ENCODE data around the gene ENTHD1.

Gene ENTHD1

GRCh38 chr22:39797528-39798147, 95.9 kb downstream of the ENTHD1 start:
- no peak for DNase-seq (ENCODE audit: low read depth, low spot score)

- DNase-seq (ENCODE audit: low read depth, low spot score) = no peak
Observed at GRCh38 chr22:39789788-39790187, 103.8 kb downstream of the ENTHD1 start.

- no peak for DNase-seq (ENCODE audit: low read depth, low spot score)
Observed at GRCh38 chr22:39785232-39785631, 108.3 kb downstream of the ENTHD1 start.

- DNase-seq (ENCODE audit: low read depth, low spot score) = no peak
Observed at GRCh38 chr22:39777716-39778454, 115.7 kb downstream of the ENTHD1 start.

- no peak for DNase-seq (ENCODE audit: low read depth, low spot score)
Observed at GRCh38 chr22:39776295-39777009, 117.1 kb downstream of the ENTHD1 start.

GRCh38 chr22:39773976-39774539, 119.5 kb downstream of the ENTHD1 start:
- no peak for DNase-seq (ENCODE audit: low read depth, low spot score)

GRCh38 chr22:39773503-39773902, 120.1 kb downstream of the ENTHD1 start:
- DNase-seq (ENCODE audit: low read depth, low spot score) = no peak

- no peak for DNase-seq (ENCODE audit: low read depth, low spot score)
Observed at GRCh38 chr22:39771486-39771885, 122.1 kb downstream of the ENTHD1 start.

- no peak for DNase-seq (ENCODE audit: low read depth, low spot score)
Observed at GRCh38 chr22:39765661-39766060, 127.9 kb downstream of the ENTHD1 start.

- no peak for DNase-seq (ENCODE audit: low read depth, low spot score)
Observed at GRCh38 chr22:39765046-39765445, 128.5 kb downstream of the ENTHD1 start.

- DNase-seq (ENCODE audit: low read depth, low spot score) = no peak
Observed at GRCh38 chr22:39763276-39763675, 130.3 kb downstream of the ENTHD1 start.

- DNase-seq (ENCODE audit: low read depth, low spot score) = no peak
Observed at GRCh38 chr22:39750759-39751158, 142.8 kb downstream of the ENTHD1 start.

GRCh38 chr22:39748877-39749276, 144.7 kb downstream of the ENTHD1 start:
- no peak for DNase-seq (ENCODE audit: low read depth, low spot score)

GRCh38 chr22:39746600-39747262, 146.8 kb downstream of the ENTHD1 start:
- DNase-seq (ENCODE audit: low read depth, low spot score) = no peak

GRCh38 chr22:39745789-39746188, 147.8 kb downstream of the ENTHD1 start:
- DNase-seq (ENCODE audit: low read depth, low spot score) = no peak

- no peak for DNase-seq (ENCODE audit: low read depth, low spot score)
Observed at GRCh38 chr22:39744353-39744752, 149.2 kb downstream of the ENTHD1 start.

GRCh38 chr22:39743935-39744334, 149.6 kb downstream of the ENTHD1 start:
- no peak for DNase-seq (ENCODE audit: low read depth, low spot score)

- DNase-seq (ENCODE audit: low read depth, low spot score) = no peak
Observed at GRCh38 chr22:39739338-39740027, 154.1 kb downstream of the ENTHD1 start.

GRCh38 chr22:39738746-39739145, 154.8 kb downstream of the ENTHD1 start:
- DNase-seq (ENCODE audit: low read depth, low spot score) = no peak

- no peak for DNase-seq (ENCODE audit: low read depth, low spot score)
Observed at GRCh38 chr22:39735776-39736175, 157.8 kb downstream of the ENTHD1 start.

- no peak for DNase-seq (ENCODE audit: low read depth, low spot score)
Observed at GRCh38 chr22:39734866-39735265, 158.7 kb downstream of the ENTHD1 start.
